Stimulated activated CD4-positive, alpha-beta T cell treated with anti-CD3 and anti-CD28 coated beads, TNF-alpha, amount 100 ng/mL, for 48 hours (primary cell): Measurements from ENCODE around the gene NEK3.
"Not testable (repeated sequence)": the region's sequence is repeated elsewhere in the genome, so short reads cannot be mapped to it uniquely, and the experiment has no call there.

Experiments used
- DNase-seq, 3 donors: peaks; one replicate each; pipeline ENCODE4 v3.0.0-alpha.2; 2020; ENCODE audit warnings: low read depth in 3 of 3

The NEK3 gene, protein sequence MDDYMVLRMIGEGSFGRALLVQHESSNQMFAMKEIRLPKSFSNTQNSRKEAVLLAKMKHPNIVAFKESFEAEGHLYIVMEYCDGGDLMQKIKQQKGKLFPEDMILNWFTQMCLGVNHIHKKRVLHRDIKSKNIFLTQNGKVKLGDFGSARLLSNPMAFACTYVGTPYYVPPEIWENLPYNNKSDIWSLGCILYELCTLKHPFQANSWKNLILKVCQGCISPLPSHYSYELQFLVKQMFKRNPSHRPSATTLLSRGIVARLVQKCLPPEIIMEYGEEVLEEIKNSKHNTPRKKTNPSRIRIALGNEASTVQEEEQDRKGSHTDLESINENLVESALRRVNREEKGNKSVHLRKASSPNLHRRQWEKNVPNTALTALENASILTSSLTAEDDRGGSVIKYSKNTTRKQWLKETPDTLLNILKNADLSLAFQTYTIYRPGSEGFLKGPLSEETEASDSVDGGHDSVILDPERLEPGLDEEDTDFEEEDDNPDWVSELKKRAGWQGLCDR

DNA sequence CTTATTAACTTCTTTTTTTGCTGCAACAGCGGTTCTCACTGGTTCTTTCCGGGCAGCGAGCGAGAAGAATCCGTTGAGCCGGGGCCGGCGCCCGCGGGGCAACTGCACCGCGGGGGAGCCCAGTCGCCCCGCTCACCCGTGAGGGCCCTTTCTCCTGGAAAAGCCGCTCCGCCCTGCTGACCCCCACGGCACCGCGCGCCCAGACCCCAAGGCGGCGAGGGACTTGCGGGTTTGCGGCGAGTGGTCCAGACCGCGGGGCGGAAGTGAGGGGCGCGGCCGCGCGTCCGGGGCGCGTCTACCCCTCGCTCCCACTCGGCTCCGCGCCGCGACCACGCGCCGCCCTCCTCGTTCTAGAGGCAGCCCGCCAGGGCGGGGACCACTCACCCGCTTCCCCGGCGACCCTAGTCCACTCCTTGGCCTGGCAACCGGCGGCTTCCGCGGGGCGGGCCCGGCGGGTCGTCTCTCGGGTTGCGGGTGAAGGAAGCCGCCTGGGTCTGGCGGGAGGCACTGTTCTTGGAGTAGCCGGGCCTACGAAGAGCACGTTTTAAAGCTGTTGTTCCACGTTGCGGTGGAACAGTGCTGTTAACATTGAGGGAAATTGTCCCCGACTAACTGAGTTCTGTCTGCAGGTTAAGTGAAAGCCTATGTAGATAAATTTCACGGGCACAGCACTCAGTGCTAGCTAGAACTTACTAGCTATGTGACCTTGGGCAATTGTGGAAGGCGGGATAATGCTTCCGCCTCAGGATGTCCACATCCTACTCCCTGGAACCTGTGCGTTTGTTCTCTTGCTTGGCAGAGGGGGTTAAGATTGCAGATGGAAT, at the start of gene NEK3:
NEK3 (minus strand) TSS at position 439 of the 824 bp plus-strand sequence. CDS start 3,406 bp downstream, outside the sequence.
- DNase-seq, result peak; percentile 14 to 49 (median 23)

DNA sequence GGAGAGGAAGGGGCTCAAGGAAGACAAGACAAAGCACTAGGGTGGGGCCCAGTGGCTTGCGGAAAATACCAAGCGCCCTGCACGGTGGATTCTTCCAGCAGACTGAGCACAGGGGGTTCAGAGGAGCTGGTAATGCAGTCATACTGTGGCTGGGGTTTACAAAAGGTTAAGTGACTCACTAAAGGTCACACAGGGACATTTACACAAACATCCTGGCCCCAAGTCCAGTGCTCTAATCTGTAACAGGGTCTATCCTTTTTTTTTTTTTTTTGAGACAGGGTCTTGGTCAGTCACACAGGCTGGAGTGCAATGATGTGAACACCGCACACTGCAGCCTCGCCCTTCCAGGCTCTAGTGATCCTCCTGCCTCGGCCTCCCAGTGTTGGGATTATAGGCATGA, 49.0 kb upstream of the NEK3 start:
- not testable (repeated sequence) for DNase-seq

DNA sequence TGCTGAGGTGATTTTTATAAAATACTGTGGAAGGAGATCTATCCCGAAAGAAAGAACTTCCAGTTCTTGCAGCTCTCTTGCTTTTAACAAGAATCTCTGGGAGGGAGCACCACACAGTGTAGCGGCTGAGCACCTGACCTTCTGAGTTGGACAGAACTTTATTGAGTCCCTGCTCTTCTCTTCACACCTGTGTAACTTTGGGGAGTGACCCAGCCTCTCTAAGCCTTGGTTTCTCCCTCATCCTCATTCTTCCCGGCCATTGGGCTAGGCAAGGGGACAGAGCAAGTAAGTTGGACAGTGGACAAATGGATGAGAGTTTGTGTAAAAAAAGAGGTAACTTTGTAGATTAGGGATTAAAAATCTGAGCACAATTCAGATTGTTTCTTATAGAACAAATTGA, 48.5 kb upstream of the NEK3 start:
- DNase-seq, result not testable (repeated sequence)

DNA sequence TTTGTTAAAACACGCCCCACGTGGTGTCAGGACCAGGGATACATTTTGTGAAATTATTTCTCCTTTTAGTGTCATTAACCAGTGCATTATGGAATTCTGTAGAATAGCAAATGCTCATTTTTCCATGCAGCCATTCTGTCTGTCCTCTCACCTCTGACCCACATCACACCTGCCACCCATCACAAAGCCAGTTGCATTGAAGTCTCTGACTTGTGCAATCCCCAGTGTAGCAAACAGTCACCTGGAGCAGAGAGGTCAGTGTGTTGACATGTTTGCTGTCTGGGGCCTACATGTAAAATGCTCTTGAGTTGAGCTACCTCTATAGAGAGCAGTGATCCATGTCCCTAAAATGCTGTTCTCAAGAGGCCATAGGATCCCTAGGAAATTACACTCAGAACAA, 47.9 kb upstream of the NEK3 start:
- DNase-seq, result not testable (repeated sequence)

DNA sequence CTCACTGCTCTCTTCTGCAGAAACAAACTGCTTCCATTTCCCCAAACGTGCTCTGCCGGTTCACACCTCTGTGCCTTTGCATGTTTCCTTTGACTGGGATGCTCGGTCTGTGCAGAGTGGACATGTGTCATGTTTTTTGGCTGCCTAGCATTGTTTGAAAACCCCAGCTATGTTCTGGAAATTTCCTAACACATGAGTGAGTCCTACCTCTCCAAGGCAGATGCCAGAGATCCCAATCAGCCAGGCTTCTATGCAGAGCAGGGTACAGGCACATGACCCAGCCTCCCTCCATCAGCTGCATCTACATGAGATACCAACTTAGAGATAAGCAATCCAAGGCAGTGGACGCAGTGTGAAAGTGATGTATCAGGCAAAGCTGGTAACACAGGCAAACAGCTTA, 45.1 kb upstream of the NEK3 start:
- DNase-seq, result not testable (repeated sequence)

DNA sequence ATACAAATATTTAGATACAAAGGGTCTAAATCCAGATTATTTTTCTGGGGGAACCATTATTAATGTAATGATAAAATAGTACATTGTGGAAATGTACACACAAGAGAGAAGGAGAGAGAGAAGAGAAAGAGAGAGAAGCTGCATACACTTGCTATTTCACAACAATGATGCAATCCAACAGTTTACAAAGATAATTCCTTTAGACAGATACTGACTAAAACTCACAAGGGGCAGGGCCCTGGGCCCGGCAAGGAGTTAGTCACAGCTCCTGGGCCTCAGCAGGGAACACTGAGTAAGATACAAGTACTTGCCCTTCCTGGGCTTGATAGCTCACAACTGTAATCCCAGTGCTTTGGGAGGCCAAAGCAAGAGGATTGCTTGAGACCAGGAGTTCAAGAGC, 44.5 kb upstream of the NEK3 start:
- not testable (repeated sequence) for DNase-seq

DNA sequence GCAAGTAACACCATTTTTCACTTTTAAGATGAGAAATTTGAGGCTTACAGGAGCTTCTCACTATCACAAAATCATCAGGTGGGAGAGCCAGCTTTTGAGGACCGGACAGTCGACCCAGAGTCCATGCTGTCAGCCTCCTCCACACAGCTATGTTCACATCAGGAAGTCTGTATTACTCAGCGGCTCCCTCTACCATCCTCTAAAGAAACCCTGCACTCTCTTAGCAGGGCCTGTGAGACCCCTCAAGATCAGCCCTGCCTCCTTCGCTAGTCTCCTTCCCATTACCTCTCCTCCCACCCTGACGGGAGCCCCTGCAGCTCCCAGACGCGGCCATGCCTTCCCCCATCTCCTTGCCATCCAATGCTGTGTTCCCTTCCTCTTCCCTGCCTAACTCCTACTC, 43.1 kb upstream of the NEK3 start:
- not testable (repeated sequence) for DNase-seq

DNA sequence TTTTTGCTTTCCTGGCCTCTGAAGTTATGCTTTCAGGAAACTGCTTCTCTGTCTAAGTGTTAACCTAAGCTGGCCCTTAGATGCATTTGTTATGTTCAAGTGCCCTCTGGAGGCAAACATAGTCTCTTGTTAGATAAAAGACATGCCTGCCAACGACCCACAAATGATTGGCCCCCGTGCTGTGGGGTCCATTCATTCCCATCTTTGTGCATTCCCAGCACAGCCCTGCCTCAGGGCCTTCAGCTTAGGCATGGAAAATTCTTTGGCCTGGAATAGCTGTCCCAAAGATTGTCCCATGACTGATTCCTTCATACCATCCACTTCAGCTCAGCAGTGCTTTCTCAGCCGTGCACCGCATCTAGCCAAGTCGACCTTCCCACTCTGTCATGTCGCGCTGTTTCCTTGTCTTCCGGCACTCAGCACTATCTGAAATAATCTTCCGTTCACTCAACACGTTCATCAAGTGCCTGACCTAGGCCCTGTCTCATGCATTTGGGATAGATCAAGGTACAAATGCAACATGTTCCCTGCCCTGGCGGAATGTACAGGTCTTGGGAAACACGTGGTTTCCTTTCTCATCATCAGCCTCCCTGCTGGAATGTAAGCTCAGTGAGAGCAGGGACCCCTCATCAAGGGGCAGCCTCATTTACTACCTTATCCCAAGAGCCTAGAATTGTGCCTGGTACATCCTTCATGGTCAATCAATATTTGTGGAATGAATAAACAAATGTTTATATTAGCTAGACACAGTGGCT, 42.2 kb upstream of the NEK3 start:
- DNase-seq, result not testable (repeated sequence)

DNA sequence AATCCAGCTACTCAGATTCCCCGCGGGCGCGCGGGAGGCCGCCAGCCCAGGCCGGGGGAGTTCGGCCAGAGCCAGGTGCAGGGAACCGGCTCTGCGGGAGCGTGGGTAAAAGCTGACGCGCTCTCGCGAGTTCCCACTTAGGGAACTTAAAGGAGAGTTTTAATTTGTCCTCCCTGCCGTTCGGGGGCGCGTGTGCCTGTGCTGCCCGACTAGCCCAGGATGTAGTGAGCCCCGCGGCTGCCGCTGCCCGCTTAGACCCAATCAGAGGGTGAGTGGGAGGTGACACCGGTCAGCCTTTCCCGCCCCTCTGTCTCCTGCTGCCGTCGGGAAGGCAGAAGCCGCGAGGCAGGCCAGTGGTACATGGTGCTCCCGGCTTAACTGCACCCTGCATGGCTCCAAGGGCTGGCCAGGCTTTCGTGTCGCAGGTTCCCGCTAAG, 36.0 kb upstream of the NEK3 start:
- peak in 2 of 3 donors; percentile 26 to 46 for DNase-seq

DNA sequence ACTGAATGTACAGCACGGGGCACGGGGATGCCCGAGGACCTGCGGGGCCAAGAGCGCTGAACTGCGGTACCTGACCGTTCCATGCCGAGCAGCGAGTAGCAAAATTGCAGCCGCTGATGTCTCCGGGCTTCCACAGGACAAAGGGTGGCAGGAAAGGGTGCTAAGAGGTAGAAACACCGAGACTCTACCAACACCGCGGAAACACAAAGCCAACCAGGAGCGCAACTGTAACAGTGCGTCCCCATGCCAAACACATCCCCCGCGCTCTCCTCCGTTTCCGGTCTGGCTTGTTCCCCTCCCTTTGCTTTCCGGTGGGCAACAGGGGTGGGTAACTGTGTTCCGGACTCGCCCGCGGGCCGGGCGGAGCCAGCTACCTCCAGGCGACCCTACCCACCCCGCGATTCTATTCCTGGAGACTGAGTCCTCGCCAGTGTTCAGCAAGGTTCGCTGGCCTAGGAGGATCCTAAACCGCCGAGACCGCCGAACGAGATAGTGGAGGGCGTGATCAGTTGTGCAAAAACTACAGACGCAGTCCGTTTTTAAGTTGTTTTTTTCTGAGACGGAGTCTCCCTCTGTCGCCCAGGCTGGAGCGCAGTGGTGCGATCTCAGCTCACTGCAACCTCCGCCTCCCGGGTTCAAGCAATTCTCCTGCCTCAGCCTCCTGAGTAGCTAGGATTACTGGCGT, 34.9 kb upstream of the NEK3 start:
- DNase-seq, result peak; percentile 73 to 84 (median 79)

DNA sequence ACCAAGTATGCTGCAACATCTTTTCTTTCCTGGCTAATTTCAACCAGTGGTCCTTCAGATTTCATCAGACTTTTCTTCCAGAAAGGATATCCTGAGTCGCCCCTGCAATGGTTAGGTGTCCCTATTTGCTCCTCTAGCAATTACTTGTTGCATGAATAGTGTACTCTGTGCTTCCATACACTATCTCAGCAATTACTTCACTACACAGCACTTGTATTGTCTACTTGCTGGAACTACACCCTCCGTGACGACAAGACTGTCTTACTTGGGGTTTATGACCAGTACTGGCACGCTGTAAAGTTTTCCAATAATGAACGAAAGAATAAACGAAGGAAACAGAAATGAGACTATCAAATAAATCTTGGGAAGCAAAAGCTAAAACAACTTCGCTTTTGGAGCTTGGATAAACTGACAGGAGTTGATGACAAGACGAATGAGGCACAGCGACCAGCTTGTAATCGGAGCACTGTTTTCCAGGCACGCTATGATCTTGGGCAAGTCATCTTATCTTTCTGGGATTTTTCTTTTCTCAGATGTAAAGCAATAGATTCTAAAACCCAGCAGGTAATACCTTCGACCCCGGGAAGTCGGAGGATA, 34.3 kb upstream of the NEK3 start:
- DNase-seq, result peak in 1 of 3 donors; percentile 1

DNA sequence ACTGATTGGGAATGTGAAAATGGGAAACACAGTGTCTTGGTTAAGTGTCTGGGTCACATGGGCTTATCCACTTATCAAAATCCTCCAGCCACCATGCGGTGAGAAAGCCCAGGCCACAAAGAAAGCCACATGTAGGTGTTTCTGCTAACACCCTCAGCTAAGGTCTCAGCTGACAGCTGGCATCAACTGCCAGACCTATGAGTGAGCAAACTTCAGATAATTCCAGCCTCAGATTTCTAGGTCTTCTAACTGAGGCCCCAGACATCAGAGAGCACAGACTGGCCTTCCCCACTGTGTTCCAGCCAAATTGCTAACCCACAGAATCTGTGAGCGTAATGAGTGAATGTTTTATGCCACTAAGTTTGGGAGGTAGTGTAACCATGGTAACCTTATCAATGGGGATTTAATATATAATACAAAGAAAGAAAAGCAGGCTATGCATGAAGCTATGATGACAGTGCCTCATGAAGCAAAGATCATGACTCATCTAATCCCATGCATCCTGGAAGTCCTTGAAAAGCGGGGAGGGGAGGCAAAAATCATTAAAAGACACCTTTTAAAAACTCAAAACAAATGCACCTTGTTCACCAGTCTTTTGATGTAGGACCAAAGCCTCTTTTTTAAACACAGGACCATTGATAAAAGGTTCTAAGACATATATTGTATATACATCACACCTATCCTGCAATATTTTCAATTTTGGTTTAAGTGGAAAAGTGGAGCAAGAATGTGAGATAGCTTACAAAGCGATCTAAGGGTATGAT, 28.2 kb upstream of the NEK3 start:
- not testable (repeated sequence) for DNase-seq

DNA sequence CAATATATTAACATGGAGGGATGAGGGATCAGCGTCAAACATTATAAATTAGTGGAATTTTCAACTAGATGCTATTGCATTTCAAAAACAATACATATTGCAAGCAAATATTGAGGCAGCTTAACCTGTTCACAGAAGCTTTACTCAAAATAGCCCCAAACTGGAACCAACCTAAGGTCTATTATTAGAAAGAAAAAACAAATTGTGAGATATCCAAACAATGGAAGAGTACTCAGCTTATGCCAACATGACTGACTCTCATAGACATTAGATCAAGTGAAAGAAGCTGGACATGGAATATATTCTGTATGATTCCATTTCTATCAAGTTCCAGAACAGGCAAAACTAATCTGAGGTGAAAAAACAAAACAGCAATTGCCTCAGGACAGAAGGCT, 27.6 kb upstream of the NEK3 start:
- no peak for DNase-seq

DNA sequence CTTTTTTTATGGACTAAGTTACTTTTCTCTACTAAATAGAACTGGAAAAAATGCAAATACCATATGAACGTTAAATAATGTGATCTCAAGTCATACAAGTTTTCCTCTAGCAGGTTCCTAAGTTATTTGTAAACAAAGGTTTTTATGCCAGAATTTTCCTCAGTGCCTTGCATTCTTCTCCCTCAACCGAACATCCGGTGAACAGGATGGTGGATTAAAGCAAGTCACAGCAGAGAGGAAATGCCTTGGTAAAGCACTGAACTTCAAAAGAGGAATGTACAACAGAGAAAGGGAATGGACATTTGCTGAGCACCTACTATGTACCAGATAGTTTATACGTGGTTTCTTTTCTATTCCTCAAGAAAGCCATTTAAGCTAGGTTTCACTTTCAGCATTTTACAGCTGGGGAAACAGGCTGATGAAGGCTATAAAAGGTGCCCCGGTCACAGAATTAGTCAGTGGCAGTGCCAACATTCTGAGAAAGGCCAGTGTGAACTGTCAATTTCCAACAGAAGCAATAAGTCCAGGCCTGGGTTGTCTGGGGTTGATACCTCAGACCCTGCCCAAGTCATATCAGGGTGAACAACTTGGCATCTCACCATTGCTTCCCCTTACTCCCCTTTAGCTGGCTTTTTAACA, 22.0 kb upstream of the NEK3 start:
- DNase-seq, result not testable (repeated sequence)

DNA sequence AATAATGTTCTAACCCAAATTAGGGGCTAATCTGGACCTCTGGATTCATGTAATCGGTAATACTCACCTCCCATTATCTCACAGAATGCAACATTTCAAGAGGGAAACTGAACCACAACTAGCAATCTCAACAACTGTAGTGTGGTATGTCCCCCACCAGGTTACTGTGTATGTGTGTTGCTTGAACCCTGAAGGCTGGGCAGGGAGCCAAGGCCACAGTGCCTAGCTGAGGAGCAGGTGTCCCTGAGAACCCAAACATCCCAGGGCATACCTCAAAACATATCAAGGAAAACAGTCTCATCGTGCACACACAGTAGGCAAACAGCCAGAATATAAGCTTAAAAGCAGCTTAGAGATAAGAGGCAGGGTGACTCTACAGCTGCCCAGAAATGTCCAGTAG, 20.5 kb upstream of the NEK3 start:
- no peak for DNase-seq

DNA sequence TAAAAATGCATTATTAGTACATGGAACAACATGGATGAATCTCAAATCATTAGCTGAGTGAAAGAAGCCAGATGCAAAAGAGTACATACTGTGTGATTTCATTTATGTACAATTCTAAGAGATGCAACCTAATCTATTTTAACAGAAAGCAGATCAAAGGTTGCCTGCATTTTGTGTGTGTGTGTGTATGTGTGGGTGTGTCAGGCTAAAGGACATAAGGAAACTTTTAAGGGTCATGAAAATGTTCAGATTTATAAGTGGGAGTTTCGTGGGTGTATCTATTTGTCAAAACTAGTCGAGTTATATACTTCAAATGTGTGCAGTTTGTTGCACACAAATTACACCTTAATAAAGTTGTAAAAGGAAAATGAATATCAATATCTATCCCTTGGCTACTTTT, 17.9 kb upstream of the NEK3 start:
- DNase-seq, result no peak

DNA sequence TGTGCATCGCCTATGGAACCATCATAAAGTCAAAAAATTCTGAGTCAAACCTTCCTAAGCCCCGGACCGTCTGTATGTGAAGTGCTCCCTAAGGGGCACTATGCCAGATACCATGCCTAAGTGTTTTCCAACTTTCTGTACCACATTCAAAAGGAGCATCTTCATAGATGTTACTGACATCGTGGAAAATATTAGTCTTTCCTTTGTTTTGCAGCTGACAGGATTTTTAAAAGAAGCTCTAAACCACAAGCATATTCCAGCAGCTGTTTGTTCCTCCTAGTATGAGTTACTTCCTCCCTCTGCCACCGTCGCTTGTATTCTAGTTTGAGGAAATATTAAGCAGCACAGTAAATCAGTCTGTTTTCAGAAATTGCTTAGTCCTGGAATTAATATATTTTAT, 14.6 kb upstream of the NEK3 start:
- not testable (repeated sequence) for DNase-seq

DNA sequence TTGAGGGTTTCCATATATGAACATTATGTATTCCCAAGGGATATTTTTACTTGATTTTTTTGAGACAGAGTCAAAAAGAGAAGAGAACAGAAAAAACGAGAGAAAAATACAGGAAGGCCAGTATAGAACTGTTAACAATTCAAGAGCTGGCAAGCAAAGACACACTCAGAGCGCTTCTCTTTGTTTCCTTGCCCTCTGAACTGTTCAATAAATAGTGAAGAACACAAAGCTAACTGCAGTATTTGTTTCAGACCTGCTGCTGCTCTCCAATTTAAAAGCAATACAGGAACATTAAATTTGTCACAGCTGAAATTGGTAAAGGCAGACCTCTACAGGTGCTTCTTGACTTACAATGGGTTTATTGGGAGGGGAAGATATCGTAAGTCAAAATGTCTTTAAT, 14.0 kb upstream of the NEK3 start:
- DNase-seq, result no peak

DNA sequence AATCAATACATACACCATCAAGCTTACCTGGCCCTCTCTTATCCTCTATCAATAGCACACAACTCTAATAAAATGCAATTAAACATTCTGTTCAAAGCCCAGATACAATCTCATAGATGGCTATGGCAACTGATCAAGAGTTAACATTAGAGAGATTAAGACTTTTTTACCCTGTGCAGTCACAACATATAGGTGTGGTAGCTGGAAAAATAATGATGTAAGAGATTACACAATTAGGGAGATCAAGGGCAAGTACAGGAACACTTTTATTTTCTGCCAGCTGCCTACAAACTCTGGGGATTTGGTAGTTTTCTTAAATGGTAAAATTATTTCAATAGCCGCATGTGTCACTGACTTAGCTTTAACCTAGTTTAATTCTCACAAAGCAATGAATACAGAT, 12.3 kb upstream of the NEK3 start:
- DNase-seq, result not testable (repeated sequence)
